Body of pancreas (tissue), 4 donors: ENCODE results near the gene ERVFRD-1. TPM values are rescaled to one million over a fixed set of nuclear protein-coding genes. Genes with fewer than 3 reads are reported as not detected.

Experiments
- ATAC-seq: fragments of 150-250 bp; one replicate; pipeline ENCODE4 v1.9.1; 2016
- DNase-seq, 4 donors: peaks; one replicate each; pipeline ENCODE4 v3.0.0-alpha.2; 2019
- H3K27ac ChIP-seq, 4 donors: fragments of 200-600 bp; sonication (generic); 1 replicate in 3 of 4; 2 replicates in 1 of 4; pipeline versions ENCODE4 v1.5.1 to v1.6.1; 2016 to 2019; ENCODE audit warnings: mild to moderate bottlenecking in 1 of 4, mixed read lengths in 1 of 4, moderate library complexity in 1 of 4
- H3K27me3 ChIP-seq, 2 donors: fragments of 200-600 bp; sonication (generic); one replicate each; pipeline ENCODE4 v1.6.0; 2016; ENCODE audit warnings: mild to moderate bottlenecking in 1 of 2
- H3K36me3 ChIP-seq, 2 donors: fragments of 200-600 bp; sonication (generic); replicated peaks in 1 of 2; 2 replicates each; pipeline ENCODE4 v1.5.1; 2016; ENCODE audit warnings: low read depth in 2 of 2; ENCODE audit not compliant: insufficient read depth in 1 of 2
- H3K4me1 ChIP-seq: fragments of 200-600 bp; sonication (generic); one replicate; pipeline ENCODE4 v1.6.0; 2016
- H3K4me3 ChIP-seq, 2 donors: fragments of 200-600 bp; sonication (generic); 1 replicate in 1 of 2; 2 replicates in 1 of 2; pipeline ENCODE4 v1.5.1; 2016 to 2019
- H3K9me3 ChIP-seq, 3 donors: fragments of 200-600 bp; sonication (generic); 1 replicate in 2 of 3; 2 replicates in 1 of 3; pipeline ENCODE4 v1.5.1; 2016
- CTCF ChIP-seq, 7 experiments: fragments of 450-650 bp in 4 of 7; fragments of 200-600 bp in 3 of 7; sonication (generic) in 3 of 7; IDR thresholded peaks; one replicate each; pipeline ENCODE4 v1.5.1; 2016 to 2019; ENCODE audit warnings: antibody characterized with exemption in 7 of 7
- POLR2A ChIP-seq, 3 donors: fragments of 450-650 bp; IDR thresholded peaks; one replicate each; pipeline ENCODE4 v1.6.1; 2016; ENCODE audit warnings: antibody characterized with exemption in 3 of 3, mild to moderate bottlenecking in 2 of 3
- WGBS, 2 donors: methylation state at CpG; one replicate each; pipeline ENCODE4 v1.1.5; 2017; 5-methylcytosine and 5-hydroxymethylcytosine counted together
- intact Hi-C: fragments of 100-400 bp; cut with DNase I; formaldehyde crosslinking; loops from one replicate; pipeline ENCODE4 v1.15.1; 2023
- total RNA-seq, 2 donors: library from RNA; depleted of rRNA; stranded (reverse); fragments of >200 nt; gene quantifications; one replicate each; pipeline ENCODE4 v1.1.0, GENCODE V29; 2016

ERVFRD-1 gene
- not detected for total RNA-seq

GRCh38 chr6:11110921-11111768 is at the start of gene ERVFRD-1:
TSS of gene ERVFRD-1 (minus strand) at chr6:11111725. CDS start at chr6:11105310, 6,415 bp downstream.
- Histone ChIP-seq H3K27me3 (no peaks in the 10 kb centered on the region), H3K27ac (no peak within 1 kb of the TSS), H3K9me3 (no peaks in the 10 kb centered on the region), H3K36me3 (no peaks in the 10 kb centered on the region), H3K4me1 (peaks cover 10% of the 10 kb centered on the region), H3K4me3 (no peak within 1 kb of the TSS)
- DNase-seq (no peak), ATAC-seq (no peak)
- intact Hi-C loops = no loop called here
- TF ChIP-seq POLR2A (IDR thresholded peaks at IDR 0.05) (no peak), CTCF (IDR thresholded peaks at IDR 0.05) (no peak)
- 84 to 89% methylated on average over 16 of the region's 16 CpGs for WGBS, 2 donors

DNA sequence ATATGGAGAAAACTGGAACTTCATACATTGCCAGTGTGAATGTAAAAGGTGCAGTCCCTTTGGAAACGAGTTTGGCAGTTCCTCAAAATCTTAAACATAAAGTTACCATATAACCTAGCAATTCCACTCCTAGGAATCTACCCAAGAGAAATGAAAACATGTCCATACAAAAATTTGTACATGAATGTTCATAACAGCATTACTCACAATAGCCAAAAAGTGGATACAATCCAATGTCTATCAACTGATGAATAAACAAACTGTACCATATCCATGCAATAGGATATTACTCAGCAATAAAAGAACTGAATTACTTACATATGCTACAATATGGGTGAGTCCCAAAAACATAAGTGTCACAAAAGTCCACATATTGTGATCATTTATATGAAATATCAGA is 48.7 kb upstream of the ERVFRD-1 start:
- Histone ChIP-seq H3K27ac (no peak overlapping the region), H3K4me3 (no peak overlapping the region), H3K4me1 (no peaks in the 10 kb centered on the region), H3K27me3 (peaks cover 0 to 5% of the 10 kb centered on the region in 2 donors), H3K36me3 (no peaks in the 10 kb centered on the region), H3K9me3 (no peaks in the 10 kb centered on the region)
- DNase-seq (no peak), ATAC-seq (no peak)
- TF ChIP-seq CTCF (IDR thresholded peaks at IDR 0.05) (no peak), POLR2A (IDR thresholded peaks at IDR 0.05) (no peak)
- WGBS, 2 donors = 41 to 60% methylated on average over 1 of the region's 1 CpG
- intact Hi-C loops = no loop called here

GRCh38 chr6:11155589-11155988 is 44.1 kb upstream of the ERVFRD-1 start:
- Histone ChIP-seq H3K4me1 (no peaks in the 10 kb centered on the region), H3K27me3 (peaks cover 0 to 5% of the 10 kb centered on the region in 2 donors), H3K9me3 (no peaks in the 10 kb centered on the region), H3K27ac (no peak overlapping the region), H3K4me3 (no peak overlapping the region), H3K36me3 (no peaks in the 10 kb centered on the region)
- intact Hi-C loops = no loop called here
- no peak for DNase-seq
- ATAC-seq = no peak
- TF ChIP-seq CTCF (IDR thresholded peaks at IDR 0.05) (no peak), POLR2A (IDR thresholded peaks at IDR 0.05) (no peak)

DNA sequence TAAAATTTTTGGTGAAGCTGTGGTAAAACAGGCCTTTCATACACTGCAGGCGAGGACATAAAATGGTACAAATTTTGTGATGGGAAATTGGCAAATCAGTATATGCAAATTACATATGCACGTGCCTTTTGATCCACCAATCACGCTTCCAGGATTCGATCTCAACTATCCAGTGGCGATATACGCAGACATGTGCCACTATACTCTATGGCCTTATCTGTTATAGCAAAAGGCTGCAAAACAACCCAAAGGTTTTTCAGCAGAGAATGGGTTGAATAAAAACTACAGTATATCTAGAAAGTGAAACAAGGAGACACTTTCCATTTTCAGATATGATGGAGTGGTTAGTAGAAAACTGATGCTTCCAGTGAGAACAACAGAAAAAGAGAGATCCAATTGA is 41.9 kb upstream of the ERVFRD-1 start:
- DNase-seq = no peak
- 95% methylated on average over 6 of the region's 6 CpGs for WGBS, 2 donors
- no peak overlapping the region for H3K4me3 ChIP-seq
- peaks cover 0 to 5% of the 10 kb centered on the region in 2 donors for H3K27me3 ChIP-seq
- intact Hi-C loops = no loop called here
- no peak overlapping the region for H3K27ac ChIP-seq
- no peaks in the 10 kb centered on the region for H3K9me3 ChIP-seq
- H3K36me3 ChIP-seq = no peaks in the 10 kb centered on the region
- ATAC-seq = no peak
- no peaks in the 10 kb centered on the region for H3K4me1 ChIP-seq
- no peak for TF ChIP-seq POLR2A (IDR thresholded peaks at IDR 0.05)
- TF ChIP-seq CTCF (IDR thresholded peaks at IDR 0.05) = no peak

DNA sequence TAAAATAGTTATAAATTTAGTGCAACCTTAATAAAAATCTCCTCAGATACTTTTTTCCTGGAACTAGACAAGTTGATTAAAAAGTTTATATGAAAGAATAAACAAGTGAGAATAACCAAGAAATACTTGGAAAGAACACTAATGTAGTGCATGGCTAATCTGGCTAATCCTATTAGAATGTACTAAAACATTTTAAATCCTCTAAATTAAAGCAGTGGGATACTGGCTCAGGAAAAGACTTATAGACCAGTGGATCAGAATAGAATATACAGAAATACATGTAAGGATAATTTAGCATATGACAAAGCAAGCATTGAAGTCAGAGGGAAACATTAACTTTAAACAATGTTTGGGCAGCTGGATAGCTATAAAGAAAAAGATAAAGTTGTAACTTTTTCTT is 41.1 kb upstream of the ERVFRD-1 start:
- intact Hi-C loops = no loop called here
- no peak for ATAC-seq

More for the DNA sequence above, 41.1 kb upstream of the ERVFRD-1 start:
- no peak overlapping the region for H3K4me3 ChIP-seq
- no peaks in the 10 kb centered on the region for H3K9me3 ChIP-seq
- no peak overlapping the region for H3K27ac ChIP-seq
- DNase-seq = no peak
- H3K27me3 ChIP-seq = peaks cover 0 to 5% of the 10 kb centered on the region in 2 donors
- no peak for TF ChIP-seq POLR2A (IDR thresholded peaks at IDR 0.05)
- TF ChIP-seq CTCF (IDR thresholded peaks at IDR 0.05) = no peak
- H3K36me3 ChIP-seq = no peaks in the 10 kb centered on the region
- no peaks in the 10 kb centered on the region for H3K4me1 ChIP-seq
